ENCODE measurements around the gene AFAP1L2.

Gene AFAP1L2

DNA sequence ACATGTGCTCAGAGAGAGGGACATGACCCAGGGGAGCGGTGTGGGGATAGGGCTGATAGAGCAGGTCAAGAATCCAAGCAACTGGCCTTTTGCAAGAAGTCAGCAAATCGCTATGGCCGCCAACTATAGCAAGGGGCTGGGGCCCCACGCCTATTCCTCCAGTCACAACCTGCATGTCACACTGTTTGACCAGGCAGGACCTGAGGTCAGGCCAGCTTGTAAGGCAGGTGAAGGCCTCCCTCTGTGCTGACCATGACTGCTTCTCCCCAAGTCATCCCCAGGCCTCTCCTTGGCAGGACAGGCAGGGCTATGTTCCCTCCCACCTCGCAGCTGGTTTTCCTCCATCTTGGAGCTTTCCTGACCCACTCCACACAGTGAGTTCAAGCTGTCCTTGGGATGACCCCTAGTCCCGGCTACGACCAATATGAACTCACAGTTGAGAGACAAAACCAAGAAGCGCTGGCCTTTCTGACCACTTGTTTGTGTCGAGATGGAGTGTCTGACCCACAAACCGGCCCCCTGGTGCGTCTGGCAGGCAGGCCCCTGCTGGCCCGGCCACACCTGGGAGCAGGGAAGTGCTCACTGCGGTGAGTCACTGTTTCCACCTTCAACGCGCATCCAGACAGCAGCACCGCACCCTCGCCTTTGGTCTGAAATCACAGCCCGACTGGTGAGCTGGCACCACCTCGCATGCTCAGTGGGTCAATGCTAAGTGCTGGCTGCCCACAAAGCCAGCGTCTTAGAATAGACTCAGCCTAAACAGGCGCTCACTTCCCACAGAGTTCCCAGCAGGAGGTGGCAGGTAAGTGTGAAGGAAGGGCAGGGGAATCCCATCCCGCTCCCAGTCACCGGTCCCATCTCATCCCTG is 83.8 kb downstream of the AFAP1L2 start:
- TF ChIP-seq BACH2 (CRISPR knock-in tag; IDR thresholded peaks at IDR 0.05; ENCODE audit: borderline replicate concordance): no peak
- no peak for TF ChIP-seq ARNTL (CRISPR knock-in tag; IDR thresholded peaks at IDR 0.05; ENCODE audit: borderline replicate concordance, low read depth)
- TF ChIP-seq ZC3H10 (CRISPR knock-in tag; IDR thresholded peaks at IDR 0.05): no peak
- TF ChIP-seq GLIS3 (CRISPR knock-in tag; IDR thresholded peaks at IDR 0.05): no peak
- no peak for ATAC-seq

DNA sequence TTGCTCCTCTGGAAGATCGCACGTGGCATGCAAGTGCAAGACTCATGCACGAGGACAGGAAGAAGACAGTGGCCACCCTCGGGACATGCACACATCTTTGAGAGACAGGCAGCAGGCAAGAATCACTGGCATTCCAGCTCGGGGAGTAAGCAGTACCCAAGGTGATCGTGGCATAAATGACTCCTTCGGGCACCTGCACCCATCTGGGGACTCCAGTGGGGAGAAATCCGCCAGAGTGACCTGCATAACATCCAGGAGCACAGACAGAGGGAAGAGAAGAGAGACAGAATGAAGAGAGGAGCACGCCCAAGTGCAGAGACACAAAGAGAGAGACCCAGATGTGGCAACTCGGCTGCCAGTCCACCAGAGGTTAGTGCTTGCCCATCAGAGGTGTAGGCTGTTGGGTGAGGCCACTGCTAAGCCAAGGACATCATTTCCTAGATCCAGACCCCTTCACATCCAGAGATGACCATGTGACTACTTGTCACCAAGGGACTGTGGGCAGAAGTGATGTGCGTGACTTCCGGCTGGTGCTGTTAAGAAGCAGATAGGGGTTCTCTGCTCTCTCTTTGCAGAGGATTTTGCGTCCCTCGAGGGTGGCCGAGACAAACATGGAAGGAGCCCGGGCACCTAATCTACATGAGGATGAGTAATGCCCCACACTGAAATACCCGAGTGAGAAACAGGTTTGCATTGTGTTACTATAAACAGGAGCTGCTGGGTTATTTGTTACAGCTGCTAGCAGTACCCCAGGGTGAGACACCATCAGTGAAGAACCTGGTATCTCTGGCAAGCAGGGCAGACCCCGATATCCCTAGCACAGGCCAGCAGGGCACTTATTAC is 84.7 kb downstream of the AFAP1L2 start:
- TF ChIP-seq ZNF565 (CRISPR knock-in tag; conservative IDR thresholded peaks at IDR 0.05; ENCODE audit: low read depth): no peak
- TF ChIP-seq, protein P1, sequence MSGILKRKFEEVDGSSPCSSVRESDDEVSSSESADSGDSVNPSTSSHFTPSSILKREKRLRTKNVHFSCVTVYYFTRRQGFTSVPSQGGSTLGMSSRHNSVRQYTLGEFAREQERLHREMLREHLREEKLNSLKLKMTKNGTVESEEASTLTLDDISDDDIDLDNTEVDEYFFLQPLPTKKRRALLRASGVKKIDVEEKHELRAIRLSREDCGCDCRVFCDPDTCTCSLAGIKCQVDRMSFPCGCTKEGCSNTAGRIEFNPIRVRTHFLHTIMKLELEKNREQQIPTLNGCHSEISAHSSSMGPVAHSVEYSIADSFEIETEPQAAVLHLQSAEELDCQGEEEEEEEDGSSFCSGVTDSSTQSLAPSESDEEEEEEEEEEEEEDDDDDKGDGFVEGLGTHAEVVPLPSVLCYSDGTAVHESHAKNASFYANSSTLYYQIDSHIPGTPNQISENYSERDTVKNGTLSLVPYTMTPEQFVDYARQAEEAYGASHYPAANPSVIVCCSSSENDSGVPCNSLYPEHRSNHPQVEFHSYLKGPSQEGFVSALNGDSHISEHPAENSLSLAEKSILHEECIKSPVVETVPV (CRISPR knock-in tag; IDR thresholded peaks at IDR 0.05): no peak
- TF ChIP-seq ZFP30 (CRISPR knock-in tag; IDR thresholded peaks at IDR 0.05): no peak
- no peak for TF ChIP-seq ZNF8 (CRISPR knock-in tag; IDR thresholded peaks at IDR 0.05)
- no peak for TF ChIP-seq TSHZ2 (CRISPR knock-in tag; IDR thresholded peaks at IDR 0.05)
- no peak for TF ChIP-seq ARNTL (CRISPR knock-in tag; IDR thresholded peaks at IDR 0.05; ENCODE audit: borderline replicate concordance, low read depth)
- TF ChIP-seq TOX (CRISPR knock-in tag; IDR thresholded peaks at IDR 0.05; ENCODE audit: borderline replicate concordance): no peak
- no peak for TF ChIP-seq TCF4 (CRISPR knock-in tag; IDR thresholded peaks at IDR 0.05; ENCODE audit: borderline replicate concordance)
- no peak for TF ChIP-seq CREB5 (CRISPR knock-in tag; IDR thresholded peaks at IDR 0.05; ENCODE audit: low read depth)
- no peak for TF ChIP-seq SNAI2 (CRISPR knock-in tag; IDR thresholded peaks at IDR 0.05)
- TF ChIP-seq ESRRG (CRISPR knock-in tag; IDR thresholded peaks at IDR 0.05): no peak
- TF ChIP-seq OSR1 (CRISPR knock-in tag; IDR thresholded peaks at IDR 0.05): no peak
- TF ChIP-seq ZFP3 (CRISPR knock-in tag; IDR thresholded peaks at IDR 0.05): no peak

GRCh38 chr10:114316744-114317143 is 87.6 kb downstream of the AFAP1L2 start:
- ATAC-seq: no peak
- no peak for TF ChIP-seq CREB5 (CRISPR knock-in tag; IDR thresholded peaks at IDR 0.05; ENCODE audit: low read depth)

More for the DNA sequence above, 84.7 kb downstream of the AFAP1L2 start:
- ATAC-seq: no peak

DNA sequence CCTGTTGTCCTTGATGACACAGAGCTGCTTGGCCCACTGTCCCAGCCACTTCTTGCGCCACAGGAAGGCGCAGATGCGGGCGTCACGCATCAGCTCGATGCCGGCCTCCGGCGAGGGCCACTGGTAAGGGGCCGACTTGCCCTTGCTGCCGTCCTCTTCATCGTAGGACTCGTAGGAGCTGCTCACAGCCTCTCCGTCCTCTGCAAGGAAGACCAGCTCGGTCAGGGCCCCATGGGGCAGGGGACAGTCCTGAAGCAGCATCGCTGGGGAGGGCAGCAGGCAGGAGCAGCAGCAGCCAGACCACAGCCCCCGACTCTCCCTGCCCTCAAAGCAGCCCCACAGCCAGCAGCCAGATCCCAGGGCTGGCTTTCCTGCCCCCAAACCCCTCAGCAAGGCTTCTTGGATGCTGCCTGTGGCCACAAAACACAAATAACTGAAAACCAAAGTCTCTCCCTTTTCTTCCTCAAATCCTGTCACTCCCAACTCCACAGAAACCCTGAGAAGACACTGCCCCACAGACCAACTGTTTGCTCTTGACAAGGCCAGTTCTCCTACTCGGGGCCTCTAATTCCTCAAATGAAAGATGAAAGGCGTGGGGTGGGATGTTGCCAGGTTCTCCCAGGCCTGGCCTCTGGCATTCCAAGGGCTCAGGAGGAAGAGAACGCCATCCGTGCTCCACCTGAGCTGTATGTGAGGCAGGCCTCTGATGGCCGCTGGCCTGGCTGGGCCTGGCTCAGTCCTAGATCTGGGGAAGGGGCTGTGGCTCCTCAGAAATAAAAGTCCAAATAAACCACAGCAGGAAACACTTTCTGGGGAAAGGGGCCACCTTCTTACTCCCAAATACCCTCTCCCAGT is 88.5 kb downstream of the AFAP1L2 start:
- TF ChIP-seq, protein P2, sequence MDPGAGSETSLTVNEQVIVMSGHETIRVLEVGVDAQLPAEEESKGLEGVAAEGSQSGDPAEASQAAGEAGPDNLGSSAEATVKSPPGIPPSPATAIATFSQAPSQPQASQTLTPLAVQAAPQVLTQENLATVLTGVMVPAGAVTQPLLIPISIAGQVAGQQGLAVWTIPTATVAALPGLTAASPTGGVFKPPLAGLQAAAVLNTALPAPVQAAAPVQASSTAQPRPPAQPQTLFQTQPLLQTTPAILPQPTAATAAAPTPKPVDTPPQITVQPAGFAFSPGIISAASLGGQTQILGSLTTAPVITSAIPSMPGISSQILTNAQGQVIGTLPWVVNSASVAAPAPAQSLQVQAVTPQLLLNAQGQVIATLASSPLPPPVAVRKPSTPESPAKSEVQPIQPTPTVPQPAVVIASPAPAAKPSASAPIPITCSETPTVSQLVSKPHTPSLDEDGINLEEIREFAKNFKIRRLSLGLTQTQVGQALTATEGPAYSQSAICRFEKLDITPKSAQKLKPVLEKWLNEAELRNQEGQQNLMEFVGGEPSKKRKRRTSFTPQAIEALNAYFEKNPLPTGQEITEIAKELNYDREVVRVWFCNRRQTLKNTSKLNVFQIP (CRISPR knock-in tag; IDR thresholded peaks at IDR 0.05; ENCODE audit: borderline replicate concordance, low read depth): no peak
- TF ChIP-seq PPARA (CRISPR knock-in tag; IDR thresholded peaks at IDR 0.05; ENCODE audit: borderline replicate concordance) (no peak), ZNF70 (CRISPR knock-in tag; IDR thresholded peaks at IDR 0.05) (no peak), ZFP30 (CRISPR knock-in tag; IDR thresholded peaks at IDR 0.05) (no peak), TOX (CRISPR knock-in tag; IDR thresholded peaks at IDR 0.05; ENCODE audit: borderline replicate concordance) (no peak)
- TF ChIP-seq, protein P3, sequence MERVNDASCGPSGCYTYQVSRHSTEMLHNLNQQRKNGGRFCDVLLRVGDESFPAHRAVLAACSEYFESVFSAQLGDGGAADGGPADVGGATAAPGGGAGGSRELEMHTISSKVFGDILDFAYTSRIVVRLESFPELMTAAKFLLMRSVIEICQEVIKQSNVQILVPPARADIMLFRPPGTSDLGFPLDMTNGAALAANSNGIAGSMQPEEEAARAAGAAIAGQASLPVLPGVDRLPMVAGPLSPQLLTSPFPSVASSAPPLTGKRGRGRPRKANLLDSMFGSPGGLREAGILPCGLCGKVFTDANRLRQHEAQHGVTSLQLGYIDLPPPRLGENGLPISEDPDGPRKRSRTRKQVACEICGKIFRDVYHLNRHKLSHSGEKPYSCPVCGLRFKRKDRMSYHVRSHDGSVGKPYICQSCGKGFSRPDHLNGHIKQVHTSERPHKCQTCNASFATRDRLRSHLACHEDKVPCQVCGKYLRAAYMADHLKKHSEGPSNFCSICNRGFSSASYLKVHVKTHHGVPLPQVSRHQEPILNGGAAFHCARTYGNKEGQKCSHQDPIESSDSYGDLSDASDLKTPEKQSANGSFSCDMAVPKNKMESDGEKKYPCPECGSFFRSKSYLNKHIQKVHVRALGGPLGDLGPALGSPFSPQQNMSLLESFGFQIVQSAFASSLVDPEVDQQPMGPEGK (CRISPR knock-in tag; IDR thresholded peaks at IDR 0.05; ENCODE audit: borderline replicate concordance): no peak
- no peak for ATAC-seq
